ENCODE results near the gene CHST4.

CHST4 gene

GRCh38 chr16:71555230-71555891 is 29.1 kb downstream of the CHST4 start:
- TF ChIP-seq TAF1 (IDR thresholded peaks at IDR 0.05; ENCODE audit: borderline replicate concordance, insufficient read depth, low read length), result no peak
- TF ChIP-seq SIN3A (IDR thresholded peaks at IDR 0.05; ENCODE audit: borderline replicate concordance, insufficient read depth, low read length), result no peak
- TF ChIP-seq FOXP2 (optimal IDR thresholded peaks at IDR 0.05; ENCODE audit: borderline replicate concordance, extremely low read depth, extremely low read length, insufficient read depth), result no peak
- no peak for TF ChIP-seq POLR2AphosphoS5 (IDR thresholded peaks at IDR 0.05; ENCODE audit: low read depth, low read length)
- no peak for TF ChIP-seq REST (IDR thresholded peaks at IDR 0.05; ENCODE audit: insufficient read depth in 1 of 2, low read depth in 2 of 2, low read length in 2 of 2)

GRCh38 chr16:71557299-71557698 is 31.1 kb downstream of the CHST4 start:
- TF ChIP-seq SIN3A (IDR thresholded peaks at IDR 0.05; ENCODE audit: borderline replicate concordance, insufficient read depth, low read length) (no peak), TAF1 (IDR thresholded peaks at IDR 0.05; ENCODE audit: borderline replicate concordance, insufficient read depth, low read length) (no peak), REST (IDR thresholded peaks at IDR 0.05; ENCODE audit: insufficient read depth in 1 of 2, low read depth in 2 of 2, low read length in 2 of 2) (no peak)

- no peak for TF ChIP-seq TAF1 (IDR thresholded peaks at IDR 0.05; ENCODE audit: borderline replicate concordance, insufficient read depth, low read length)
- TF ChIP-seq FOXP2 (optimal IDR thresholded peaks at IDR 0.05; ENCODE audit: borderline replicate concordance, extremely low read depth, extremely low read length, insufficient read depth), result no peak
Measured at GRCh38 chr16:71557954-71558582, 31.8 kb downstream of the CHST4 start.

GRCh38 chr16:71559855-71560254 is 33.6 kb downstream of the CHST4 start:
- no peak for TF ChIP-seq FOXP2 (optimal IDR thresholded peaks at IDR 0.05; ENCODE audit: borderline replicate concordance, extremely low read depth, extremely low read length, insufficient read depth)
- TF ChIP-seq REST (IDR thresholded peaks at IDR 0.05; ENCODE audit: insufficient read depth in 1 of 2, low read depth in 2 of 2, low read length in 2 of 2), result no peak
- no peak for TF ChIP-seq TAF1 (IDR thresholded peaks at IDR 0.05; ENCODE audit: borderline replicate concordance, insufficient read depth, low read length)
- no peak for TF ChIP-seq SIN3A (IDR thresholded peaks at IDR 0.05; ENCODE audit: borderline replicate concordance, insufficient read depth, low read length)
- no peak for TF ChIP-seq POLR2AphosphoS5 (IDR thresholded peaks at IDR 0.05; ENCODE audit: low read depth, low read length)

- TF ChIP-seq REST (IDR thresholded peaks at IDR 0.05; ENCODE audit: insufficient read depth in 1 of 2, low read depth in 2 of 2, low read length in 2 of 2), result no peak
- TF ChIP-seq SIN3A (IDR thresholded peaks at IDR 0.05; ENCODE audit: borderline replicate concordance, insufficient read depth, low read length), result no peak
- no peak for TF ChIP-seq POLR2AphosphoS5 (IDR thresholded peaks at IDR 0.05; ENCODE audit: low read depth, low read length)
- no peak for TF ChIP-seq FOXP2 (optimal IDR thresholded peaks at IDR 0.05; ENCODE audit: borderline replicate concordance, extremely low read depth, extremely low read length, insufficient read depth)
- TF ChIP-seq TAF1 (IDR thresholded peaks at IDR 0.05; ENCODE audit: borderline replicate concordance, insufficient read depth, low read length), result no peak
Measured at GRCh38 chr16:71562552-71562951, 36.3 kb downstream of the CHST4 start.

Measured in PFSK-1 (cell line).